Heart right ventricle (tissue), 16 donors: Measurements from ENCODE around the gene KLHL2. TPM values are rescaled to one million over a fixed set of nuclear protein-coding genes. Genes with fewer than 3 reads are reported as not detected.
"Not testable (repeated sequence)": the region's sequence is repeated elsewhere in the genome, so short reads cannot be mapped to it uniquely, and the experiment has no call there.

Experiments
- ATAC-seq, 8 donors: fragments of 200-7000 bp; cut with Tn5 transposase; one replicate each; pipeline ENCODE4 v1.9.1; 2020; ENCODE audit warnings: mild to moderate bottlenecking in 8 of 8, moderate library complexity in 8 of 8, moderate number of reproducible peaks in 1 of 8
- DNase-seq, 2 donors: peaks; one replicate each; pipeline ENCODE4 v3.0.0-alpha.2; 2020
- H3K27ac ChIP-seq, 10 donors: fragments of 200-600 bp; sonication (generic) in 2 of 10; one replicate each; pipeline versions ENCODE4 v1.5.0 to v1.8.0; 2020 to 2022; ENCODE audit warnings: mild to moderate bottlenecking in 3 of 10
- H3K27me3 ChIP-seq, 7 donors: fragments of 200-600 bp; one replicate each; pipeline ENCODE4 v1.8.0; 2021 to 2022; ENCODE audit warnings: mild to moderate bottlenecking in 2 of 7
- H3K36me3 ChIP-seq, 9 donors: fragments of 200-600 bp; sonication (generic) in 1 of 9; one replicate each; pipeline versions ENCODE4 v1.5.0 to v1.8.0; 2020 to 2022; ENCODE audit warnings: mild to moderate bottlenecking in 2 of 9
- H3K4me1 ChIP-seq, 9 donors: fragments of 200-600 bp; sonication (generic) in 1 of 9; one replicate each; pipeline versions ENCODE4 v1.5.0 to v1.8.0; 2020 to 2022; ENCODE audit warnings: mild to moderate bottlenecking in 4 of 9
- H3K4me3 ChIP-seq, 10 donors: fragments of 200-600 bp; sonication (generic) in 2 of 10; one replicate each; pipeline versions ENCODE4 v1.5.0 to v1.8.0; 2020 to 2022; ENCODE audit warnings: mild to moderate bottlenecking in 7 of 10, moderate library complexity in 2 of 10
- H3K9me3 ChIP-seq, 11 donors: fragments of 200-600 bp in 10 of 11; sonication (generic) in 2 of 11; one replicate each; pipeline versions ENCODE4 v1.5.0 to v1.8.0; 2013 to 2022; ENCODE audit warnings: mild to moderate bottlenecking in 2 of 11, control low read depth in 1 of 11, moderate library complexity in 1 of 11
- WGBS, 2 donors: extraction: QIAGEN DNeasy Blood & Tissue Kit; methylation state at CpG; one replicate each; pipeline ENCODE4 v1.1.7; 2013; ENCODE audit warnings: inconsistent platforms in 1 of 2; 5-methylcytosine and 5-hydroxymethylcytosine counted together
- intact Hi-C, 10 donors: fragments of 100-400 bp; cut with DNase I; formaldehyde crosslinking; loops; one replicate each; pipeline versions ENCODE4 v1.11.1 to v1.14.2; 2022
- polyA plus RNA-seq, 2 donors: library from polyadenylated mRNA; stranded (reverse); fragments of 200-250 nt; gene quantifications; one replicate each; pipeline ENCODE4 v1.2.3, GENCODE V29; 2013
- total RNA-seq, 10 donors: library from RNA; stranded (reverse); fragmentation: NEBNext Ultra II Directional in 3 of 10; extraction: Animal tissue kit (Norgen Biotek cat#: 25700) in 3 of 10; gene quantifications; one replicate each; pipeline versions ENCODE4 v1.2.1 to v1.2.4, GENCODE V29; 2021 to 2023
- TF ChIP-seq, protein P1 (sequence below), 9 donors: fragments of 200-600 bp; sonication (generic) in 2 of 9; IDR thresholded peaks; one replicate each; pipeline versions ENCODE4 v1.5.0 to v1.8.0; 2021 to 2022; ENCODE audit warnings: antibody characterized with exemption in 9 of 9, mild to moderate bottlenecking in 5 of 9, moderate library complexity in 1 of 9
- donor health status: Arrhythmogenic right ventricular cardiomyopathy.
- donor health status: ischemic (EF 13 %, LVEDD 7.1; RV severe dilation, severe dysfunction).
- donor health status: healthy with polysubstance abuse.
- donor health status: DM: no; HTN: yes; CAD: no.
- donor health status: DM: no; HTN: no; CAD: no.
- donor health status: ischemic (EF 25% LVEDD 6.9; RV normal size, moderate dysfunction).
- donor health status: ischemic (EF 25% LVEDD 5.7; RV mildly dilated, moderate dysfunction).
- donor health status: healthy.
- donor health status: DM: yes; HTN: yes; CAD: no.
- donor health status: Ischemic cardiomyopathy.
- donor health status: ischemic (EF 35%, LVEDD 5.7; RV mildly dilated, moderate dysfunction).
- donor health status: nonischemic (EF 11% LVEDD 7.7; RV severe dilation, severe dysfunction).
- donor health status: DM: yes; HTN: yes; CAD: no.
- donor health status: PGD.
- donor health status: ischemic (EF 29% LVEDD 5.4; RV normal size, mild dysfunction).
- donor health status: nonischemic (EF 23%, LVEDD 6.1; RV moderate dilation, normal function).

Gene KLHL2
- total and polyA plus RNA-seq, 12 donors, result 6.0 to 14.7 (median 10.9) TPM

DNA sequence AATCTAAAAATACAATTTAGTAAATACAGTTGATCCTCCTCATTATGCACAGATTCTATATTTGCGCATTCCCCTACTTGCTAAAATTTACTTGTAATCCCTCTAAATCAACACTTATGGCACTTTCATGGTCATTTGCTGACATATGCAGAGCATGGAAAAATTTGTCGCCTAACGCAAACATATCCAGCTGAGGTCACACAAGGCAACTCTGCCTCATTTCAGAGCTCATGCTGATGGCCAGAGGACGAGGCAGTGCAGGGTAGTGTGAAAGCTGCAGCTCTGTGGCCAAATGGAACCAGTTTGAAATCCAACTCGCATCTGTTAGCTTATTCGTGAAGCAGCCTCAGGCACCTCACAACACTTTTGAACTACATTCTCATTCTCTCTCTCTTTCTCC lies 39.7 kb upstream of the KLHL2 start:
- intact Hi-C loops, result no loop called here
- 65 to 74% methylated on average over 6 of the region's 6 CpGs for WGBS, 2 donors

GRCh38 chr4:165170819-165171218 lies 36.5 kb upstream of the KLHL2 start:
- Histone ChIP-seq H3K27me3 (peaks cover 0 to 4% (median 0%) of the 10 kb centered on the region in 7 donors), H3K4me1 (no peaks in the 10 kb centered on the region), H3K4me3 (no peak overlapping the region), H3K9me3 (peaks cover 0 to 19% (median 0%) of the 10 kb centered on the region in 11 donors), H3K27ac (no peak overlapping the region), H3K36me3 (no peaks in the 10 kb centered on the region)
- no peak for DNase-seq
- intact Hi-C loops, result no loop called here
- WGBS, 2 donors, result 25 to 33% methylated on average over 2 of the region's 2 CpGs
- no peak for ATAC-seq
- TF ChIP-seq, protein P1, sequence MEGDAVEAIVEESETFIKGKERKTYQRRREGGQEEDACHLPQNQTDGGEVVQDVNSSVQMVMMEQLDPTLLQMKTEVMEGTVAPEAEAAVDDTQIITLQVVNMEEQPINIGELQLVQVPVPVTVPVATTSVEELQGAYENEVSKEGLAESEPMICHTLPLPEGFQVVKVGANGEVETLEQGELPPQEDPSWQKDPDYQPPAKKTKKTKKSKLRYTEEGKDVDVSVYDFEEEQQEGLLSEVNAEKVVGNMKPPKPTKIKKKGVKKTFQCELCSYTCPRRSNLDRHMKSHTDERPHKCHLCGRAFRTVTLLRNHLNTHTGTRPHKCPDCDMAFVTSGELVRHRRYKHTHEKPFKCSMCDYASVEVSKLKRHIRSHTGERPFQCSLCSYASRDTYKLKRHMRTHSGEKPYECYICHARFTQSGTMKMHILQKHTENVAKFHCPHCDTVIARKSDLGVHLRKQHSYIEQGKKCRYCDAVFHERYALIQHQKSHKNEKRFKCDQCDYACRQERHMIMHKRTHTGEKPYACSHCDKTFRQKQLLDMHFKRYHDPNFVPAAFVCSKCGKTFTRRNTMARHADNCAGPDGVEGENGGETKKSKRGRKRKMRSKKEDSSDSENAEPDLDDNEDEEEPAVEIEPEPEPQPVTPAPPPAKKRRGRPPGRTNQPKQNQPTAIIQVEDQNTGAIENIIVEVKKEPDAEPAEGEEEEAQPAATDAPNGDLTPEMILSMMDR (IDR thresholded peaks at IDR 0.05), result no peak

More for the DNA sequence above, 39.7 kb upstream of the KLHL2 start:
- no peaks in the 10 kb centered on the region for H3K36me3 ChIP-seq
- peaks cover 0 to 14% (median 0%) of the 10 kb centered on the region in 11 donors for H3K9me3 ChIP-seq
- H3K4me1 ChIP-seq, result no peaks in the 10 kb centered on the region
- DNase-seq, result no peak
- no peak for ATAC-seq
- TF ChIP-seq, protein P1 (IDR thresholded peaks at IDR 0.05), result no peak
- H3K4me3 ChIP-seq, result no peak overlapping the region
- H3K27ac ChIP-seq, result no peak overlapping the region
- H3K27me3 ChIP-seq, result peaks cover 0 to 7% (median 0%) of the 10 kb centered on the region in 7 donors

- ATAC-seq, H3K27ac ChIP-seq, H3K4me3 ChIP-seq, H3K9me3 ChIP-seq, H3K27me3 ChIP-seq, DNase-seq, intact Hi-C loops, H3K36me3 ChIP-seq, H3K4me1 ChIP-seq: not testable (repeated sequence)
- WGBS, 2 donors, result 91 to 93% methylated on average over 3 of the region's 3 CpGs
Observed at GRCh38 chr4:165175470-165175869, 31.9 kb upstream of the KLHL2 start.

GRCh38 chr4:165175879-165176278 lies 31.5 kb upstream of the KLHL2 start:
- Histone ChIP-seq H3K4me3 (no peak overlapping the region), H3K27me3 (no peaks in the 10 kb centered on the region), H3K27ac (no peak overlapping the region), H3K9me3 (peaks cover 0 to 9% (median 0%) of the 10 kb centered on the region in 11 donors), H3K4me1 (no peaks in the 10 kb centered on the region), H3K36me3 (no peaks in the 10 kb centered on the region)
- TF ChIP-seq, protein P1 (IDR thresholded peaks at IDR 0.05), result no peak
- WGBS, 2 donors, result 60 to 69% methylated on average over 7 of the region's 7 CpGs
- DNase-seq (no peak), ATAC-seq (no peak)
- intact Hi-C loops, result loop anchor here in 1 of 10 donors (2.0 kb wide), 1 partner anchor 23 kb away; no protein-coding TSS in a partner anchor
